ENCODE results near the gene NT5DC1.
"Not testable (repeated sequence)": the region's sequence is repeated elsewhere in the genome, so short reads cannot be mapped to it uniquely, and the experiment has no call there.

The NT5DC1 gene

DNA sequence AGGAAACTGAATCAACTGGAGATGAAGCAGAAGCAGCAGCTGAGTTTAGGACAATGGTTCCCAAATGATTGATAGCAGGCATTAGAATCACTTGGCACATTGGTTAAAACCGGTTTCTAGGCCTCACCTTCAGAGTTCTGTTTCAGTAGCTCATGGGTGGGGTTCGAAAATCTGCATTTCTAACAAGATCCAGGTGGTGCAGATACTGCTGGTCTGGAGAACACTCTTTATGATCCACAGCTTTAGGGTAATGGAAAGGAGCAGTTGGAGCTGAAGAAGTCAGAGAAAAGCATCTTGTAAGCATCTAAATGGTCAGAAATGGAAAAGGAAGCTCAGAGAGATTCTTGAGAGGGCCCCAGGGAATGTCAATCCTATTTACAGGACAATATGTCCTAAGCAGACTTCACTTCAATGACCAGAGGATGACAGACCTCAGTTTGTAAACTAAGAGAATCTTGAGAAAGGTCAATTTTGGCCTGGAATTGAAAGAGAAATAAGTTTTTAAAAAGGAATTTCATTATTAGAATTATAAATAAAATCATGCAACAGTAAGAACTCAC lies 170.6 kb downstream of the NT5DC1 start:
- DNase-seq (ENCODE audit: low read depth in 2 of 2, low spot score in 1 of 2) = no peak

DNA sequence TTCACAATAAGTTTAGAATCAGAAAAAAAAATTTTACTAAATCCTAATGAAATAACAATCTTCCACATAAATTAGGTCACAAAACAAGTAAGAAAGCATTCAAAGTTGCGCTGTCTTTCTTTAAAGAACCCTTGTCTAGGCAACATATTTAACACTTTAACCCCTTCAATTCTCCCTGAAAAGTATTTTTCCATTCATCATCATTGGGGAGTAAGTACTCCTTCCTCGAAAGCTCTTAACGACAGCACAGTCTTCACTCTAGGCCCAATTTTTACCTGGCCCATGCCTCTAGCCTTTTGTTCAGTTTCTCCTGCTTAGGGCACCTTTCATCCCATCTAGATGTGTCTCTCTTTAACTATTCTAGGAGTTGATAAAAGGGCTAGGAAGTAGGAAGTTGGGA lies 176.5 kb downstream of the NT5DC1 start:
- no peak for DNase-seq (ENCODE audit: low read depth in 2 of 2, low spot score in 1 of 2)

DNA sequence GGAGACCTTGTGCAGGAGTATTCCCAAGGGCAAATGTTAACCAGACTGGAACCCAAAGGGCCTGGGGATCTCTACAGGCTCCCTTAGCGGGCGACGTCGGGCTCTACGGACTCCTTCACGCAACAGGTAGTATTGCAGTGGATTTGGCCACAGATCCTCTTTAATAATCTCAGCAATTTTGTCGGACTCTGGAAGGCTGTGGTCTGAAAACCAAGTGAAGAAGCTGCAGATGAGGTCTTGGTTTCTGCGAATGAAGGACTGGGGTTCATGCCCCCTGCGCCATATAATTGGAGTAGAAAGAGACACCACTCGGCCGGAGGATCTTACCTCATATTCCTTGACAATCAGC lies 177.8 kb downstream of the NT5DC1 start:
- no peak for DNase-seq (ENCODE audit: low read depth in 2 of 2, low spot score in 1 of 2)

DNA sequence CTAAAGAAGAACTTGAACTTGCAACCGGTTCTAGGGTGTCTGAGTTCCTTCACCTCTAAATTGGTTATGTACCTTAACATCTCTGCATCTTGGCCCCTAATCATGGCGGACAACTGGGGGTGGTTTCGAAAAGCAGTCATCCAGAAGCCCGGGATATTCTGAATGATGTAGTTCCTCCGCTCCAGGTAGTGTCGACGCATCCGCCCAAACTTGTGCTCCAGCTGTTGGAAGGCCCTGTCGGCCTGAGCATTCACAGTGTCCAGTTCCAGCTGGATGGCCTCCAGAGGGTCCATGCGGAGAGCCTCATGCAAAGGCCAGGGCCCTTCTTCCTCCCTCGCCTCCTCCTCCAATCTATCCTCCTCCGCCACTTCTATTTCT lies 178.2 kb downstream of the NT5DC1 start:
- no peak for DNase-seq (ENCODE audit: low read depth in 2 of 2, low spot score in 1 of 2)

DNA sequence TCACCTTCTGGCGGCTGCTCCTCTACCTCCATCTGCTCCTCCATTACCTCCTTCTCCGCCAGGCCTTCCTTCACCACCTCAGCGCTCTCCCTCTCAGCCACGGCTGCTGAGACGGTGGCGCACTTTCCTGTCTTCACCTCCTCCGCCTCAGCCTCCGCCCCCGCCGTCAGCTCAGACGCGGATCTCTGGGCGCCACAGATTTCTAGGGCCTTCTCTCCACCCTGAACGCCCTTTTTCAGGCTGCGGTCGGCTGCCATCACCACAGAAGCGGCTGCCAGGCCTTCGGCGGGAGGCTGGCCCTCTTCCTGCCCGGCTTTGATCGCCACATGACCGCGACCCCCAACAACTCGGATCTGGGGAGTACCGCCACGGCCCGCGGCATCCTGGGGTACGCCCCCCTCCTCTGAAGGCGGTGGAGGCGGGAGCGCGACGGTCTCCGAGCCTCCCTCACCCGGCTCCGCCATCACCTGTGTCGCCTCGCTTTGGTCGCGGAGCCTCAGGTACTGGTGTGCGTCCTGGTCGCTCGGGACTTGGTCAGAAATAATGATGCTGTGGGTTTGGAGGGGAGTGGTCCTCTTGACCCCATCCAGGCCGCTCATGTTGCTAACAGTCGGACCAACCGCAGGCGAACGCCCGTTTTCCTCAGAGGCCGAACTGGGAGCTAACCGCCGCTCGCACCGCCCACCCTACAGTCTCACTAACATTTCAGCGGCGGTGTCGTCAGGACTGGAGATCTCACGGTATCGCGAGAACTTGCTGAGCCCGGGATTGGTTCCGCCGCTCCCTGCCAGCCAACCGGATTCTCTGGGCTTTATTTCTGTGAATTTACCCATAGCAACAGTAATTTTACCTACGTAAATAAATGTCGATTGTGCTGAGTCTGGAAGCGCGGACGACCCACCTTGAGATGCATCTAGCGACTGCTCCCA lies 178.8 kb downstream of the NT5DC1 start, which contains the start of gene TSPYL1:
Gene TSPYL1 (minus strand): TSS at position 699 of the 929 bp plus-strand sequence. CDS start 100 bp downstream, at position 599.
- peak; percentile 88 to 92 for DNase-seq (ENCODE audit: low read depth in 2 of 2, low spot score in 1 of 2)

DNA sequence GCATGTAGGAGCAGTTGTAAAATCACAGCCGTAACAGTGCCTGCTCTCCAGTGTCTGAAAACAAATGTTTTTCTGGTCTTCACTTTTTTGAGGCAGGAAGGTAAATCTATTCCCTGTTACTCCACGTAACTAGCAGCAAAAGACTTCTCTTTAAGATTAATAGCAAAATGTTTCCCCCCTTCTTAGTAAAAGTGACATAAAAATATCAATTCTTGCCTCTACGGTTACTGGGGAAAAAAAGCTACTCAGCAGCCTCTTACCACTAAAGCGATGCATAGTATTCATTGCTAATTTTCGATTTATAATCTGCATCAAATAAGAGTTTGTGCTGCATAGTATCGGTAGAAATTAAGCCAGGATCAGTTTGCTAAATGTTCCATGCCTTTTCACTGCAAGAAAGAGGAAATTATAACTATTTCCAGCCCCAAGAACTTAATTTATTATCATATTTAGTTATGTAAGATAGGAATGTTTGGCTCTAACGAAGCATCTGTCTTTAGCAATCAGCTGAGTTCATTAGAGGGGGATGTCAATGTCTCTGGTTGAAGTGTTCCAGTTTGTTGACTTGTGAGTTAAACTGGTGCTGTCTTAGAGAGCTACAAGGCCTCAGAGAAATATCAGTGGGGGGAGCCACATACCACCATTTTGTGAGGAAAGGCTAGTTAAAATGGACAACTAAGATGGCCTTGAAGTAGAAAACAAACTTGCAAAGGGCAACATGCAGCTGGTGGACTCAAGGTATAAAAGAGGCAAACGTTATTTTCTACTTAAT lies 179.7 kb downstream of the NT5DC1 start:
- no peak for DNase-seq (ENCODE audit: low read depth in 2 of 2, low spot score in 1 of 2)

DNA sequence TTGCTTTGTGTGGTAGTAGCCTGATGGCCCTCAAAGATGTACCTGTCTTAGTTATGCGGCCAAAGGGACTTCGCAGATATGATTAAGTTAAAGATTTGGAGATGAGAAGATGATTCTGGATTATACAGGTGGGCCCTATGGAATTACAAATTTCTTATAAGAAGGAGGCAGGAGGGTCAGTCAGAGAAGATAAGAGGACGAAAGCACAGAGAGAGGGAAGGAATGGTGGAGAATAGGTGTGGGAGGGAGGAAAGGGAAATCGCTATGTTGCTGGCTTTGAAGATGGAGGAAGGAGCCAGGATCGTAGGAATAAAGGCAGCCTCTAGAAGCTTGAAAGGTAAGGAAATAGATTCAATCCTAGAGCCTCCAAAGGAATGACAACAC lies 180.3 kb downstream of the NT5DC1 start:
- no peak for DNase-seq (ENCODE audit: low read depth in 2 of 2, low spot score in 1 of 2)

DNA sequence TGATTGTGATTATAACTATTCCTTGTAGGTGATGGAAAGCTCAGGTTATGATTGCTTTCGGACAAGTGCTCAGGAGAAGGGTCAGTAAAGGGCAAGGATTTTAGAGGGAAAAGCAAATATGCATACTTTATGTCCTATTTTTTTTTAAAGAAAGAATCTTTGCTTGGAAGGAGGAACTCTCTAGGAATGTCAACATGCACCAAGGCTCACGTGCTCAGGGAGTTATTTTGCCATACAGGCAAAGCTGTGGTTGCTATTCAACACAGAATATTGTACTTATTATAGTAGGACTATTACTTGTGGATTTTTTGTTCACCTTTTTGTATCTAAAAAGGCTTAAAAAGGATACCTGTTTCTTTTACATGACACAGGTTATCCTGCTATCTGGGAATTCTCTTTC lies 182.0 kb downstream of the NT5DC1 start:
- DNase-seq (ENCODE audit: low read depth in 2 of 2, low spot score in 1 of 2) = no peak

DNA sequence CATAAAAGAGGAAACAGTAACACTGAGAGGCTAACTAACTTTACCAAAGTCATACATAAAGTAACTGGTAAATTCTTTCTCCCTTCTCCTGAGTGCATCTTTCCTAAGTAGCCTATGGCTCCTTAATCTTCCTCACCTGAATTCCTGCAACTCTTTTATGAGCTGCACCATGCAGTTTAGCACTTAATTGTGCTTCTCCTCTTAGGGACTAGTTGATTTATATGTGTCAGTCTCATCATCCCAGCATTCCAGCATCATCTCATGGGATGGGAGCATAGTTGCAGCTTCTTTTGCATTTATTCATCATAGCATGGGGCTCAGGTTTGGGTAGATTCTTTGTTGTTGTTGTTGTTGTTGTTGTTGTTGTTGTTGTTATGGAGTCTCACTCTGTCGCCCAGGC lies 182.5 kb downstream of the NT5DC1 start:
- no peak for DNase-seq (ENCODE audit: low read depth in 2 of 2, low spot score in 1 of 2)

DNA sequence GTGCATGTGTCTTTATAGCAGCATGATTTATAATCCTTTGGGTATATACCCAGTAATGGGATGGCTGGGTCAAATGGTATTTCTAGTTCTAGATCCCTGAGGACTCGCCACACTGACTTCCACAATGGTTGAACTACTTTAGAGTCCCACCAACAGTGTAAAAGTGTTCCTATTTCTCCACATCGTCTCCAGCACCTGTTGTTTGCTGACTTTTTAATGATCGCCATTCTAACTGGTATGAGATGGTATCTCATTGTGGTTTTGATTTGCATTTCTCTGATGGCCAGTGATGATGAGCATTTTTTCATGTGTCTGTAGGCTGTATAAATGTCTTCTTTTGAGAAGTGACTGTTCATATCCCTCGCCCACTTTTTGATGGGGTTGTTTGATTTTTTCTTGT lies 184.3 kb downstream of the NT5DC1 start:
- DNase-seq (ENCODE audit: low read depth in 2 of 2, low spot score in 1 of 2) = not testable (repeated sequence)

DNA sequence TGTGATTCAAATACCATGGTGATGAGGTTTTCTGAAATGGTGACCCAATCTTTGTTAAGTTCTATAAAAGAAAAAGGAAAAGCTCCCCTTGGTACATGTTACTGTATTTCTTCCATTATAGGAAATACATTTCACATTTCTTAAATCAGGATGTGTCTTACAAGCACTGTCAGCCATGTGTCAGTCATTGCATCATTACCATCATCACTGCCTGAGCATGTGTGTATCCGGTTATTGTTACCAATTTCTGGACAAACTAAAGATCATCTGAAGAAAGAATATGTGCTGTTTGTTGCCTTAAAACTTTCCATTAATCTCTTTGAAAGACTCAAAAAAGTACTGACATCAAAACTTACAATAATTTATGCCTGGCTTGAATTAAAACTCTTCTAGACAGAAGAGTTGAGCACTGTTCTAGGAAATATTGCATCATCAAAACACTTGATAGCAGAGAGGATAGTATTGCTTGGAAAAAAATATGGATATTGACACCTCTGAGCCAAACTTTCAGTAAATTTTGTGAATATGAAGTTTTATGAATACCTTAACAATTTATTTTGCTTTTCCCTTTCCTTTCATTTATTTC lies 186.2 kb downstream of the NT5DC1 start:
- DNase-seq (ENCODE audit: low read depth in 2 of 2, low spot score in 1 of 2) = no peak

DNA sequence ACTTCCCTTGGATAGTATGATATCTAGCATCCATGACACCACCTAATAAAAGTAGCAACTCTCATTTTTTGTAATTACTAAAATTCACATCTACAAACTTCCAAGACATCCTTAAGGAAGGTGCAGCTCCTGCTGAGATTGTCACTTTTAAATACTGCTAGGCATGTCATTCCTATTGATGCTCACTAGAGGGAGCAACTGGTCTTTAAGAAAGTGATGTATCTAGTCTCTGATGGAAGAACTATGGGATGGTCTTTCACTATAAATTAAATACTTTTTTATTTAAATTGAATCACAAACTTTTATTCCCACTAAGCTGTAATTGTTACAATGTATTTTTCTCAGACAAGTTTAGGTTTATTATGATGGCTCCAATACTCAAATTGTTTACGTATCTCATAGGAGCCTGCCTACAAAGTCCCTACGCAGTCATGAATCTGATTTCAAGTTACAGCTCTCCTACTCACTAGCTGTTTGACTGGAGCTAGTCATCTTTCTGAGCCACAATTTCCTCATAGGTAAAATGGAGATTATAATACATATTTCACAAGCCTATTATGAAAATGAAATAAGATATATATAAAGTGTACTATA lies 187.1 kb downstream of the NT5DC1 start:
- no peak for DNase-seq (ENCODE audit: low read depth in 2 of 2, low spot score in 1 of 2)

DNA sequence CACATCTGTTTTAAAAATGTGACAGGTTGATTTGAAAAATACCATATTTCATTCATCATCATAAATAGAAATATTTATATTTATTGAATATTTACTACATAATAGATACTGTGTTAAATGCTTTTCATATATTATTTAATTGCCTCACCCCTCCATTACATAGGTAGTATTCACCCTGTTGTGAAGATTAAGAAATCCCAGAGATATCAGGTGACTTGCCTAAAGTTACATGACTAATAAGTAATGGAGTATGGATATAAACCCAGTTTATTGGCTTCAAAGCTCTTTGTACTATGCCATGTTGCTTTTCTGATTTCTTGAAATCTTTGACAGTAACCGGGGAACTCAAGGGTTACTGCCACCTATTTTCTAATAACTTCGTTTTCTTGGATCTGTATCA lies 189.2 kb downstream of the NT5DC1 start:
- no peak for DNase-seq (ENCODE audit: low read depth in 2 of 2, low spot score in 1 of 2)

DNA sequence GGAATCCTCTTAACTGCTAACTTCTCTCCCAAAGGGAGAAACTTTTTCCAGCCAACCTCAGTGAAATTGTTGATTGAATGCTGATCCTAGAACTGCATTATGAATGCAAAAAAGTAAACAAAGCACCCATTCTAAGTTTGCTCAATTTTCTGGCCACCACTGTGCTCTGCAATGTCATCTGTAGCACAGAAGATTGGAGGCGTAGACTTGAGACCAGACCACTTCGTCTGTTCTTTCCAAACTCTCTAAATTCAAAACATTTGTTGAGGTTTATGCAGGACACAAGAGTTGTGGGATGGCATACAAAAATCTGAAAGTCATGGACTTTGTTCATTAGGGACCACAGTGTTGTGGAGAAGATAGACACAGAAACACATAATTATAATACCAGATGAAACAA lies 190.1 kb downstream of the NT5DC1 start:
- no peak for DNase-seq (ENCODE audit: low read depth in 2 of 2, low spot score in 1 of 2)

DNA sequence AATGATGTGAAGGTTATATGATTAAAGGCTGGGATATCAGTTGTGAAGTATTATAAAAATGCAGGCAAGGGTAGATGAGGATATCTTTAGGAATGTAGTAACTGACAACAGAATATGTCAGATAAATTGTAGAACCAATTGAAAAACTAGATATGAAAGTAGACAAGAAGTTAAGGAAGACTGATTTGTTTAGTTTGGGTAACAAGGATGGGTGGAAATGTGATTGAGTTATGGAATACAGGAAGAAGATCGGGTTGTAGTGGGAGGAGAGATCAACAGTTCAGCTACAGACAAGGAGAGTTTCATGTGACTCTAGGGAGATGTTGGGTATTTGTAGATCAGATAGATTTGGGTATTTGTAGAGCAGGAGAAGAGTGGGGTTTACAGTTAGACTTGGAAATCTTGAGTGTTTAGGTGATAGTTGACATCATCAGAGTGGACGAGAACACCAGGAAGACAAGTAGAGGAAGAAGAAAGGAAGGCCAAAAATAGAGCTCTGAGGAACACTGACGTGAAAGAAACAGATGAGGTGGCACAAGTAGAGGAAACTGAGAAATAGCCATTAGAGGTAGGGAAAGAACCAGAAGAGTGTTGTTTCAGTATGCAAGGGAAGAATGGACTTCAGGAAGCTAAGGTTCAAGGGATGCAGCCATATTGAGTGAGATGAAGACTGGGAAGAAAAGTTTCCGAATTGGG lies 191.2 kb downstream of the NT5DC1 start:
- no peak for DNase-seq (ENCODE audit: low read depth in 2 of 2, low spot score in 1 of 2)

DNA sequence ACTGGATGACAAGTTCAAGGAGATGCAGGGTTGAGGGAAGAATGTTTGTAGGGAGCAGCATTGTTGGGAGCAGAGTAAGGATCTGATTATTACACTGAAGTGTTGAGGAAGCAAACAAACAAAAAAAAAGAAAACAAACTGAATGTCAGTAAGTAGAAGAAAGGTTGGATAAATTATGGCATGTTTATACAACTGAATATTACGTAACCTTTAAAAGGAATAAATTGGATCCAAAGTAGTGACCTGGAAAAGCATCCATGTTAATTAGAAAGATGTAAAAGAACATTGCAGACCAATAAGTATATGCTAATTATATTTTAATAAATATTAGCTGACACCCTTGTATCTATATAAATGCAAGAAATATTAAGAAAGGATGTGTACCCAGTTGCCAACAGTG lies 191.9 kb downstream of the NT5DC1 start:
- no peak for DNase-seq (ENCODE audit: low read depth in 2 of 2, low spot score in 1 of 2)

DNA sequence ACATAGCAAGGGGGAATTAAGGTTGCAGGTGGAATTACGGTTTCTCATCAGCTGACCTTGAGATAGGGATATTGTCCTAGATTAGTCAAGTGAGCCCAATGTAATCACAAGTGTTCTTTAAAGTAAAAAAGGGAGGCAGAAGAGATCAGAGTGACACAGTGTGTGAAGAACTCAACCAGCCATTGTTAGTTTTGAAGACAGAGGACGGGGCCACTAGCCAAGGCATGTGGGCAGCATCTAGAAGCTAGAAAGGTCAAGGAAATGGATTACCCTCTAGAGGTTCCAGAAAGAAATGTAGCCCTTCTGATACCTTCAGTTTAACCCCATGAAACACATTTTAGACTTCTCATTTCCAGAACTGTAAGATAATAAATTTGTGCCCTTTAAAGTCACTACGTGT lies 197.6 kb downstream of the NT5DC1 start:
- DNase-seq (ENCODE audit: low read depth in 2 of 2, low spot score in 1 of 2) = no peak

DNA sequence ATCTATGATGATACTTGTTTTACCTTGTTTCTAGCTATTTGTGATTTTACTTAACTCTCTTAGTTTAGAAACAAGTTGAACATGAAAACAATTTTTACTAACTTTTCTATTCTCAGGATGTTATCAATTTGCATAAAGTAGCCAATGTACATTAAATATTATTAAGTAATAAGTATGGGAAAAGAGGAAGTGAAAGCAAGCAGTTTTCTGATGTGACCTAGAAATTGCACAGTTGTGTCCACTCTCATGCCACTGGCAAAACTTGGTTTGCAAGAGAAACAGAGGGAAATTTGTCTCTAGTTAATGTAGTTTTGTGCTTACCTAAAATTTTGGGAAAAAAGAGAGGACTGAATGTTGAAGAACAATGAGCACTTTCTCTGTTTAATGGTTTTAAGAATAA lies 198.3 kb downstream of the NT5DC1 start:
- DNase-seq (ENCODE audit: low read depth in 2 of 2, low spot score in 1 of 2) = no peak

Measured in stimulated activated CD8-positive, alpha-beta memory T cell treated with anti-CD3 and anti-CD28 coated beads, Interleukin-4, amount 100 ng/mL, for 1 hour (primary cell).